ENCODE results near the gene ZSWIM7.
"Not testable (repeated sequence)": the region's sequence is repeated elsewhere in the genome, so short reads cannot be mapped to it uniquely, and the experiment has no call there.

The ZSWIM7 gene

DNA sequence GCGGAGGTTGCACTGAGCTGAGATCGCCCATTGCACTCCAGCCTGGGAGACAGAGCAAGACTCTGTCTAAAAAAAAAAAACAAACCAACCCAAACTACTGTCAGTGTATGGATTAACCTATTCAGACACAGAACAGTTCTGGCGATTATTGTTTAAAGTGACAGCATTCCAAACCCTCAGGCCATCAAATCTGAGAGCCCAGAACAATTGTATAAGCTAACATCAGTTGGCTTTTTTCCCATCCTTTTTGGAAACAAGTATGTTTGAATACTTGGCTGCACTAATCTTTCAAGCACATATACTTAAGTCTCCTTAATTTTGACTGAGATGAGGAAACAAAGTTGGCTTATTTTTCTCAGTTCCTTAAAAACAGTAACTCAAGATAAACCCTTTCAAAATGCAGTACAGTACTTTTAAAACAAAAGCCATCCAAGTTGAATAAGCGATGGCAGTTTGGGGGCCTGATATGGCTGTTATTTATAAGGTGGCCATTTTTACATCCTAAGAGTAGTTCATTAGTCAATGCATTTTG, 1.4 kb downstream of the ZSWIM7 start:
- no peak for DNase-seq (ENCODE audit: low read depth)

DNA sequence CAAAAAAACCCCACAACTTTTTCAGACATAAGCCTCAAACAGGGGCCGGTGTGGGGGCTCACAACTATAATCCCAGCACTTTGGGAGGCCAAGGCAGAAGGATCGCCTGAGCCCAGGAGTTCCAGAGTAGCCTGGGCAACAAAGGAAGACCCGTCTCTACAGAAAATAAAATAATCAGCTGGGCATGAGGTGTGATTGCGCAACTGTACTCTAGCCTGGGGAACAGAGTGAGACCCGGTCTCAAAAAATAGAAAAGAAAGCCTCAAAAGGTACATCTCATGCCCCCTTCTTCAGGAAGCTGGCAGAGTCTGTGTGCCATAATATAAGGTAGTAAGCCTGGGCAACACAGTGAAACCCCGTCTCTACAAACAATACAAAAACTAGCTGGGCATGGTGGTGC, 3.2 kb downstream of the ZSWIM7 start:
- no peak for DNase-seq (ENCODE audit: low read depth)

DNA sequence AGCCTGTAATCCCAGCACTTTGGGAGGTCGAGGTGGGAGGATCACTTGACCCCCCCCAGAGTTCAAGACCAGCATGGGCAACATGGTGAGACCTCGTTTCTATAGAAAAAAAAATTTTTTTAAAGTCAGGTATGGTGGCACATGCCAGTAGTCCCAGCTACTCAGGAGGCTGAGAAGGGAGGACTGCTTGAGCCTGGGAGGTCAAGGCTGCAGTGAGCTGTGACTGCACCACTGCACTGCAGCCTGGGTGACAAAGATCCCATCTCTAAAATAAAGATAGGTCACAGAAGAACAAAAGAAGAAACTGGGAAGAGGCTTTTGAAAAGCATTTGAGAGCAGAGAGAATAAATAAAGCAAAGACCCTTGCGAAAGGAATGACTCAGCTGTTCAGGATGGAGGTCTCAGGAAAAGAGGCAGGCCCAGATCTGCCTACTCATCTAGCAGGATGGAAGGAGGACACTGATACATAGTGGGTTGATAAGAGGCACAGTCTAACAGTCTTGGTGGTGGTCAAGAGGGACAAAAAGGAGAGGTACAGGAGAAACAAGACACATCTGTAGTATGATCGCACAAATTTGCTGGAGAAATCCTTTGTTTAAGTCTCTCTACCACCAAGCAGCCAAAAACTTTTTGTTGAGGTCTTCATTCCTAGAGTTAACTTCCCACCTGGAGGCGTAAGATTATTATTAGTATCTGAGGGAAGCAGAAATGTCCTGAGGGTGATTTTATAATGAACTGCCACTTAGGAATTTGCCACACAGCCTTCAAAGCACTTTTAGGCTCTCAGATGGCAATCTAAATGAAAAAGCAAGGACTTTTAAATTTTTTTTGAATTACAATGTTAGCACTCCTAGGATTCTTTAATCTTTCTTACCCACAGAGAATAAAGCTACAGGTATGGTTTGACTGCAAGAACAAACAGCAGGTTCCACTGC, 17.6 kb downstream of the ZSWIM7 start:
- no peak for DNase-seq (ENCODE audit: low read depth)

DNA sequence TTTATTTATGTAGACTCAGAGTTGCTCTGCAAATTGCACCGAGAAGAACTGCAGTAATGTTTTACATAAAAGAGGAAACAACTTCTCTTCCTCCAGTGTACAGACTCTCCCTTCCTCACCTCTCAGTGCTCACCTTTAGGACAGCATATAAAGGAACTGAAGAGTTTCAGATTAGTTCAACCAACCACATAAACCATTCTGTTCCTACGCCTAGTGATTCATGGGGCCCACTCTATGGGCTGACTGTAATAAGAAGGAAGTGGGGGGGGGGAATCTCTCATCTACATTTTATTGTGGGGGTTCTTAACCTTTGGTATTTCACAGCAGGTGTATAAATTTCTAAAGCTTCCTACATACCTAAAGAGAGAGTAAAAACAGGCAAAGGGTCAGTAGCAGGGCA, 18.3 kb downstream of the ZSWIM7 start:
- no peak for DNase-seq (ENCODE audit: low read depth)

DNA sequence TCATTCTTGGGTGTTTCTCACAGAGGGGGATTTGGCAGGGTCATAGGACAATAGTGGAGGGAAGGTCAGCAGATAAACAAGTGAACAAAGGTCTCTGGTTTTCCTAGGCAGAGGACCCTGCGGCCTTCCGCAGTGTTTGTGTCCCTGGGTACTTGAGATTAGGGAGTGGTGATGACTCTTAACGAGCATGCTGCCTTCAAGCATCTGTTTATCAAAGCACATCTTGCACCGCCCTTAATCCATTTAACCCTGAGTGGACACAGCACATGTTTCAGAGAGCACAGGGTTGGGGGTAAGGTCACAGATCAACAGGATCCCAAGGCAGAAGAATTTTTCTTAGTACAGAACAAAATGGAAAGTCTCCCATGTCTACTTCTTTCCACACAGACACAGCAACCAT, 20.5 kb downstream of the ZSWIM7 start:
- not testable (repeated sequence) for DNase-seq (ENCODE audit: low read depth)

DNA sequence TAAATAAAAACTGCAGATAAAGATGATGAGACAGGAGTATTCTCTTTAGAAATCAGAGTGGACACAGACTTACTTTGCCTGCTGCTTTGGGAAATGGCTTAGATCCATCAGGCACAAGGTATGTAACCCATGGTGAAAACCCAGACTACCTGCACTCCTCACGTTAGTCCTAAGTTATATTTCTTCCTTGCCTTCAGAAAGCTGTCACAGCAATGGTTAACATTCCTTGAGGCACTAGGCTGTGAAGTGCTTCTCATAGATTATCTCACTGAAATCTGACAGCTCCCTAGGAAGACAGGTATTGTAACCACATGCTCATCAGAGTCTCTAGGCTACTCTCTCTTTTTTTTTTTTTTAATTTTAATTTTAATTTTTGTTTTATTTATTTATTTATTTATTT, 20.9 kb downstream of the ZSWIM7 start:
- DNase-seq (ENCODE audit: low read depth), result no peak

DNA sequence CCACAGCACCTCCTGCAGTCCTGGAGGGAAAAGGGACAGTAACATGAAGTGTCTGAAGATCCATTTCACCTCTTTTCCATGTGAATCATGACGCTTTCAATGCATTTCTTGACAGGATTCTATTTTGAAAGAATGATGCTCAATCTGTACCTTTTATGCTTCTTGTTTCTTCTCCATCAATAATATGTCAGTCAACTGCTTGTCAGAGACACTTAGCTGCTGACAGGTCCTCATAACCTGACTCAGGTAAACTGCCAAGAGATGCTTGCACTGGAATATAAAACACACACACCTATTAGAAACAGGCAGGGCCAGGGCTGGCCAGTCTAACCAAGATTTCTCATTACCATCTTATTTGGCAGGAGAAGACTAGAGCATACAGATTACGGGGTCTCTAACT, 21.6 kb downstream of the ZSWIM7 start:
- DNase-seq (ENCODE audit: low read depth), result no peak

DNA sequence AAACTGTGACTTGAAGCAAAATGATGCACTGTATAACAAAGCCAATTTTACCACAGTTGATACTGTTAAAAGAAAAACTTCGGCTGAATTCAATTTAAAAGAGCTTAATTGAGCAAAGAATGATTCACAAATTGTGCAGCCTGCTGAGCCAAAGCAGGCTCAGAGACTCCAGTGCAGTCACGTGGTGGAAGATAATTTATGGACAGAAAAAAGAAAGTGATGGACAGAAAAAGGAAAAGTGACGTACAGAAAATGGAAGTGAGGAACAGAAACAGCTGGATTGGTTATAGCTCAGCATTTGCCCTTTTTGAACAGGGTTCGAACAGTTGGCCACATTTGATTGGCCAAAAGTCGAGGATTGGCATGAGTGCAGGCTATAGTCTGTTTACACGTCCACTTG, 25.7 kb downstream of the ZSWIM7 start:
- DNase-seq (ENCODE audit: low read depth), result no peak

DNA sequence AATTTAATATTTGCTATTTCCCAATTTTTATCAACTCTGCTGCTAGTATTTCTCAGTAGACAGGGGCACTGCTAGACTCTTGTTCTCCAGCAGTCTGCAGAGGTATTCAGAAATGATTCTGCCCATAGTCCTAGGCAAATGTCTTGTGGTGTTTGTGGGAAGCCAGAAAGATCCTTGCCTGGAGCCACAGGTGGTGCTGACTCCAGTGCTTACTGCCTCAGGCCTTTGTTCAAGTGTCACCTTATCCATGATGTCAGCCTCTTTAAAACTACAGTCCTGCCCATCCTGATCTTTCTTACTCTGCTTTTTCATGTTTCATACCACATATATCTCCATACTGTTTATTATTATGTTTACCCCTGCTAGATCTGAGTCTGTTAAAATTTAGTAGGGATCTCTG, 26.5 kb downstream of the ZSWIM7 start:
- DNase-seq (ENCODE audit: low read depth), result no peak

DNA sequence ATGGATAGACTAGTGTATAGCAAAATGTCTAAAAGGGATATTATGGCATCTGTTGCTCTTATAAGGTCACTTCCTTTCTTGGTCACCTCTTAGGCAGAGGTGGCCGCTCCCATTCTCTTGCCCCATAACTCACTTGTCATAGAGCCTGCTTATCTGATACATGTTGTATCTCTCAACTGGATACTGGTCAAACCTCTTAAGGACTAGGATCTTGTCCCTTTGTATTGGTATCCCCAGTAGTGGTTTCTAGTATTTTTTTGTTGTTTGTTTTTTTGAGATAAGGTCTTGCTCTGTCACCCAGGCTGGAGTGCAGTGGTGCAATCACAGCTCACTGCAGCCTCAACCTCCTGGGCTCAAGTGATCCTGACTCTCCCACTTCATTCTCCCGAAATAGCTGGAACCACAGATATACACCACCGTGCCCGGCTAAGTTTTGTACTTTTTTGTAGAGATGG, 27.0 kb downstream of the ZSWIM7 start:
- no peak for DNase-seq (ENCODE audit: low read depth)

DNA sequence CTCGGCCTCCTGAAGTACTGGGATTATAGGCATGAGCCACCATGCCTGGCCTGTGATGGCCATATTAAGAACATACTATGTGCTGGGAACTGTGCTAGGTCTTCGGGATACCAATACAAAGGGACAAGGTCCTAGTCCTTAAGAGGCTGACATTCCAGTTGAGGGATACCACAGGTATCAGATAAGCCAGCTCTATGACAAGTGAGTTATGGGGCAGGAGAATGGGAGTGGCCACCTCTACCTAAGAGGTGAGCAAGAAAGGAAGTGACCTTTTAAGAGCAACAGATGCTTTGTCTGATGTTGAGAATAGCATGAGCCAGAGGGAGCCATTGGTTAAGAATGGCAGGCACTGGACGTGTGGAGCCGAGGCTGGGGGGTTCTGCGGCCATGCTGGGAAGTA, 27.6 kb downstream of the ZSWIM7 start:
- DNase-seq (ENCODE audit: low read depth), result no peak

DNA sequence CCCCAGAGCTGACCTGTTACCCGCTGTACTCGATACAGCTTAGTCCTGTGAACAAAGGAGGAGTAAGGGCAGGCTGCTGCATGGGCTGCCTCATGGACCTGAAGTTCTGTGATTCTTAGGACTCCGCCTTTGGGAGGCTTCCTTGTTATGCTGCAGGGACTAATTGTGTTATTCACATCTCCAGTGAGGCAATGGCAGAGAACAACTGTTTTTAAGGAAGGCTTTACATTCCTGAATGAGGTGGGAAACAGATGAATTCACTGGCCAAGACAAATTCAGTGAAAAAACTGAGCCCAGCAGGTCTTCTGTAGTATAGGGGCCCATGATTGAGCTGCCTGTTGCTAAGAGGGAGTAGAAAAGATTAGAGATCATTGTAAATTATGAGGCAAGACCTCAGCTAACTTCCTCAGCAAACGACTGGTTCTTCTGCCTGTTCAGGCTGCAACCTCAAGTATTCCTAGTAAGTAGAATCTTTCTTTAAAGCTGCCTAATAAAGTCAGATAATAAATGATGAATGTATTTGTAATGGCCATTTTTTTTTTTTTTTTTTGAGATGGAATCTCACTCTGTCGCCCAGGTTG, 28.3 kb downstream of the ZSWIM7 start:
- DNase-seq (ENCODE audit: low read depth), result no peak

DNA sequence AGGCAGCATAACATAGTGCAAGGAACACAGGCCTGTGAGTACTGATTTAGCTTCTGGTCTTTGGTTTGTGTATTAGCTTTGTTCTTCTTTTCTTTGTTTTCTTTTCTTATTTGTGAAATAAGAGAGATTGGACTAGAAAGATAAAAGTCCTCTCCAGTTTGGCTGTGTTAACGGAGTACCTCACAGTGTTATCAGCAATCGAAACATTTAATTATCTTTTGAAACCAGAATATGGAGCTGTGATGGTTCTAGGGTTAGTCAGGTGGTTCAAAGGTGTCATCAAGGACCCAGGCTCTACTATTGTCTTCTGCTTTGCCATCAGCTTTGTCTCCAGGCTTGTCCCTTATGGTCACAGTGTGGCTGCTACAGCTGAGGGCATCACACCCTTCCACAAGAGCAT, 29.0 kb downstream of the ZSWIM7 start:
- no peak for DNase-seq (ENCODE audit: low read depth)

DNA sequence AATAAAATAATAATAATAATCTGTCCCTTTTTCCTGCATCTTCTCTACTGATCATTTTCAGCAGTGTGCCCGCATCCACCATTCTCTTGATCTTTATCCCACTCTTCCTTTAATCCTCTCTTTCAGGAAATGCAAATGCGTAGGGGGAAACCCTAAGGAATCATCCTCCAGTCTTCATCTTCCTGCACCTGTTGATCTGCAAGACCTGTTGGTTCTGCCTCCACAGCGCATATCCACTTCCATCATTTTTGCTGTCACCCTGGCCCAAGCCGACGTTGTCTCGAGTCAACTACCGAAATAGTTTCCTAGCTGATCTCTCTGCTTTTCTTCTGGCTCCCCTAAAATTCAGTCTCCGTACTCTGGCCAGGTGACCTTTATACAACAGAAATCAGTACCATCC, 30.0 kb downstream of the ZSWIM7 start:
- no peak for DNase-seq (ENCODE audit: low read depth)

DNA sequence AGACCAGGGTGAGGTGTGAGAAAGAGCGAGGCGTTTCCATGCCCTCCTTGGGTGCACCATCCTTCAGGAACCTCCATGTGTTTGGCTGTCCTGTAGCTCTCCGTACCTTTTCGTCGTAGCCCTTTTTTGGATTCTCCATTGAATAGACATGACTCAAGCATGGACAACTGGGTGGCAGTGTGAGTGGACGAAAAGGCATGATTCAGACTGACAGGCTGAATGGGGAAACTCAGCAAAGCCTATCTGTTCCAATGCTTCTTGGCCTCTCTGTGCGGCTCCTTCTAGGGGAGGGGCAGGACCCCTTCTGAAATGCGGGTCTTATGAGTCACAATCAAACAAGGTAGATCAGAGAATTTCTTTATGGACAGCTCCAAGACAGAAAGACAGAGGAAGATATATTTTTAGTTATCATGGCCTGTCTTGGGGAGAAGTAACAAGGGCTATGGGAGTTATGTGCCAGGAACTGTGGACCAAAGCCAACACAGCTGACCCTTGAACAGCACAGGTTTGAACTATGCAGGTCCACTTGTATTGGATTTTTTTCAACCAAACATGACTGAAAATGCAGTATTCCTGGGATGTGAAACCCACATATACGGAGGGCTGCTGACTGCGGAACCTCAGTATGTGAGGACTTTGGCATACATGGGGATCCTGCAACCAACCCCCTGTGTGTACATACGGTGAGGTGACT, 31.7 kb downstream of the ZSWIM7 start:
- DNase-seq (ENCODE audit: low read depth), result no peak

DNA sequence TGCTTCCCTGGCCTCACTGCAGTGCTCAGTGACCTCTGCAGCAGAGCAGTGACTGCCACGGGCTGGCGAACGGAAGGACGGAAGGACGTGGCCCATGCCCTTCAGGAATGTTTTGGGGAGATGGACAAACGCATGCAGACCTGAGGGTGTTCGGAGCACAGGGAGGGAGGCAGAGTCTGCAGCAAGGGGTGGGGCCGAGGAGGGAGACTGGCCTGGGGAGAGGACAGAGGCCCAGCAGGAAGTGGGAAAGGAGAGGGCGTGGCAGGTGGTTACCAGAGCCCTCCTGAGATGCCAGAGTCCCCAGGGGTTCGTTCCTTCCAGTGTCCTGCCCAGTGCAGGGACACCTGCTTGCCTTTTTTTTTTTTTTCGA, 32.6 kb downstream of the ZSWIM7 start:
- DNase-seq (ENCODE audit: low read depth), result no peak

DNA sequence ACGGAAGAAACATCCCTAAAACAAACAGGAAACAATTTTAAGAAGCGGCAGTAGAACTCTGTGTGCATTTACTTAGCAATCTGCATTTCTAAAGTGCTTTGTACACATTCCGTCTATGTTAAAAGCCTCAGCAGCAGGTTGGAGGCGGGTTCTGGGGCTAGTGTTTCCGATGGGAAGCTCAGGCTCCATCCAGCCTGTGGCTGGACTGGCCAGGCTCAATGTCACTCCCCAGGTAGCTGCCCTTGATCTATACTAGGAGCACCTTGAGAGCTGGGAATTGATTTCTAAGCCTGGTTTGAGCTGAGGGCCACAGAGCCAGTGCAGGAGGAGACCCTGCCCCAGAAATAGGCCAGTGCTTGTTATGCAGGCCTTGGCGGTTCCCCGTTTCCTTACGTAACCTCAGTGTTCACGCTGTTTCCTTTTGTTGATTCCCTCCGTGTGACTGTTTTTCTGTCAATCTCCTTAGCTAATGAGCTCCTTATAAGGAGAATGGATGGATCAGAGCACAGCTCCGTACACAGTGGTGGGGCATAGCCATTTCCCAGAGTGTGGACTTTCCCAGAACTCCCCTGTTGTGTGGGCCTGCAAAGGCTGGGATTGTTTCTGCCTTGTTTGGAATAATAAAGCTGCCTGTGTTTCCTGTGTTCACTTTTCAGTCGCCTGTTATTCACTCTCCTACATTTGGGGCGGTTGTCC, 33.2 kb downstream of the ZSWIM7 start:
- no peak for DNase-seq (ENCODE audit: low read depth)

DNA sequence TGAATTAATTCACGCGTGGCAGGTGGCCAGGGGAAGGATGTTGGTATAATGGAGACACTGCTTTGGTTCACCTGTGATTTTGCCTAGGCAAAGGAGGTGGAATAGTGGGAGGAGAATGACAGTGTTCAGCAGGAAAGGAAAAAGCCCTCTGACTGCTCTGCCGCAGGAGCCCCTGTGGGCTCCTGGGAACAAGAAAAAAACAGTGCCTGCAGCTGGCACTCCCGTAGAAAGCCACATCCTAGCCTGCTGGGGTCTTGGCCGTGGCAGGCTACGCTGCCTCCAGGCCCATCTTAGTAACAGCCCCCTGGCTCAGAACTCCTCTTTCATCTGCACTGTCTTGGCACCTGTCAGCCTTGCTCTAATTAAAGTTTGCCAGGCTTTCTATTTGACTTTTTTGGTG, 34.0 kb downstream of the ZSWIM7 start:
- no peak for DNase-seq (ENCODE audit: low read depth)

DNA sequence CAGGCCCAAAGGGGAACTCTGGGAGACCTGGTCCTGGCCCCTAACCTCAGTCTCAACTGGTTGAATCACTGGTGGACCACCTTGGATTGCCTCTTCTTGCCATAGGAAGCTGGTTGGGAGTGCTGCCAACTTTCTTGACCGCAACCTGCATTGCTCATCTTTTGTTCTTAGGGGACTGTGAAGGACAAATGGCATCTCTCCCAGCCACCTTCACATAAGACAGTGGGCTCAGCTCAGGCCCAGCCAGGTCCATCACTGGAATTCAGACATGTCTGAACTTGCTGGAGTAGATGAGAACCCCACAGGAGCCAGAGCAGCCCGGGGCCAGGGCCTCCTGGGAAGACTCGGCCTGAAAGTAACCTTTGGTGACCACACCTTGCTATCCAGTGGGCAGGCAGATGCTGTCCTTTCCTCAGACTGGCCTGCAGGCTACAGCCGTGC, 35.8 kb downstream of the ZSWIM7 start:
- DNase-seq (ENCODE audit: low read depth), result no peak

DNA sequence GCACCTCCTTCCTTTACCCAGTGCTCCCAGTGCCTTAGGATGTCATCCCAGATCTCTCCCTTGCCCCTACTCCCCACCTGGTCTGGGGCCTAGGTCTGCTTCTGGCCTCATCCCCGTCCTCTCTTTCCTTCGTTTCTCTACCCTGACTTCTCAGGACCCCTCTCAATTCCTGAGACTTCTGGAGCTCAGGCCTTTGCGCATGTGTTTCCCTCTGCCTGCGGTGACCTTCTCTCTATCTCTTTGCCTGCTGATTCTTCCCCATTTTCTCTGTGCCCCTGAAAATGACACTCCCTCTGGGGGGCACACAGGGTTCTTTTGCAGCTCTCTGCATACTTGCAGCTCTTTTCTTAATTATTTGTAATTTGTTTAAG, 41.0 kb downstream of the ZSWIM7 start:
- DNase-seq (ENCODE audit: low read depth), result no peak

DNA sequence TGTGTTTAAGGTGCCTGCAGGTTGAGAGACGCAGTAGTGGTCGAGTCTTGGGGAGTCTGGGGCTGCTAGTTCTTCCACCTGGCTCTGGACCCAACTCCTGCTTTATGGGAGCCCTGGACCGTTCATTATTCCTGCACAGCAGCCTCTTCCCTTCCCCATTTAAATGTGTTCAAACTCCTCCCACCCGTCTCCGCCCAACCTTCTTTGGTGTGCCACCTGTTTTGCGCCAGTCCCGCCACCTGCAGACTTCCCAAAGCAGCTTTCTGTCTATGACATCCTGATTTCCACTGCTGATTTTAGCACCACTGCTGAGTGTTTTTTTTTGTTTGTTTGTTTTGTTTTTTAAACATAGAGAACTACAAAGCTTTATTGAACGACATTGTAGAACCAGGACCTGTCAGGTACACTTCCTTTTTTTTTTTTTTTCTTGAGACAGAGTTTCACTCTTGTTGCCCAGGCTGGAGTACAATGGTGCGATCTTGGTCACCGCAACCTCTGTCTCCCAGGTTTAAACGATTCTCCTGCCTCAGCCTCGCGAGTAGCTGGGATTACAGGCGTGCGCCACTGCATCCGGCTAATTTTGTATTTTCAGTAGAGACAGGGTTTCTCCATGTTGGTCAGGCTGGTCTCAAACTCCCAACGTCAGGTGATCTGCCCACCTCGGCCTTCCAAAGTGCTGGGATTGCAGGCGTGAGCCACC, 41.7 kb downstream of the ZSWIM7 start:
- DNase-seq (ENCODE audit: low read depth), result no peak

DNA sequence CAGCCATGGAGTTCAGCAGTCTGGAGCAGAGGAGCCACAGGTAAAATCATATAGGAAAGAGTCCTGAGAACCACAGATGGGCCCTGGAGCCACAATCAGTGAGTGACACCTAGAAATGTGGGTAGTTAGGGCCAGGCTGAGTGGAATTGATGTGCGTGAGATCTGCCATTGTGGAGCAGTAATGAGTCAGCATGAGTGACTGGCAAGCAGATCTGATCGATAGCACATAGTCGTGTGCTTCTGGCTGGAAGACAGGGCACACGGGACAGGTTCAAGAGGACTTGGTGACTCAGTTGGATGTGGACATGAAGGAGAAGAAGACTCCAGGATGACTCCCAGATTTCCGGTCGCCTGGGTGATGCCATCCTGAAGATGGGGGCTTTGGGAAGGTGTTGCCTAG, 42.3 kb downstream of the ZSWIM7 start:
- no peak for DNase-seq (ENCODE audit: low read depth)

All from stromal cell of bone marrow (primary cell).